ENCODE measurements around the gene NATD1. TPM values are rescaled to one million over a fixed set of nuclear protein-coding genes. Genes with fewer than 3 reads are reported as not detected.

NATD1 gene
- total and polyA plus RNA-seq, 4 donors = 1.4 to 24.5 (median 2.9) TPM

DNA sequence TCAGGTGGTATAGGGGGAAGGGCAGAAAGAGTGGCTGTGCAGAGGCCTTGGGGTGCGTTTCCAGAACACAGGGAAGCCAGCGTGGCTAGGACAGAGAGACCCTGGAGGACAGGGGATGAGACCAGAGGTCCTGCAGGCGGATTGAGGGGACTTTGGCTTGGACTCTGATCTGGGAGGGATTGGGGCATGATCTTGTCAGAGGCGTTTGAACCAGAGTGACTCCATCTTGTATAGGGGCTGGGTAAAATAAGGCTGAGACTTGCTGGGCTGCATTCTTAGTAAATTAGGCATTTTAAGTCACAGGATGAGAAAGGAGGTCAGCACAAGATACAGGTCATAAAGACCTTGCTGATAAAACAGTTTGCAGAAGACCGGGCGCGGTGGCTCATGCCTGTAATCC lies 5.4 kb upstream of the NATD1 start:
- WGBS = 96% methylated on average over 7 of the region's 7 CpGs
- Histone ChIP-seq H3K9me3 (ENCODE audit: control insufficient read depth in 4 of 4, low read length in 3 of 4) (no peaks in the 10 kb centered on the region), H3K4me3 (ENCODE audit: low read depth in 1 of 3, low read length in 3 of 3) (no peak overlapping the region), H3K36me3 (ENCODE audit: control insufficient read depth in 4 of 4, insufficient read depth in 3 of 4, low read depth in 1 of 4, low read length in 3 of 4) (no peaks in the 10 kb centered on the region), H3K9ac (ENCODE audit: low read depth in 1 of 2, low read length in 2 of 2) (no peak overlapping the region), H3K27ac (ENCODE audit: low read depth in 1 of 2, low read length in 2 of 2) (no peak overlapping the region), H3K27me3 (ENCODE audit: control insufficient read depth in 4 of 4, insufficient read depth in 4 of 4, low read length in 3 of 4) (no peaks in the 10 kb centered on the region), H3K4me1 (ENCODE audit: control insufficient read depth in 4 of 4, insufficient read depth in 4 of 4, low read length in 3 of 4) (peaks cover 2 to 4% (median 3%) of the 10 kb centered on the region in 4 donors)
- no peak for DNase-seq (ENCODE audit: low spot score)
- TF ChIP-seq, protein P1, sequence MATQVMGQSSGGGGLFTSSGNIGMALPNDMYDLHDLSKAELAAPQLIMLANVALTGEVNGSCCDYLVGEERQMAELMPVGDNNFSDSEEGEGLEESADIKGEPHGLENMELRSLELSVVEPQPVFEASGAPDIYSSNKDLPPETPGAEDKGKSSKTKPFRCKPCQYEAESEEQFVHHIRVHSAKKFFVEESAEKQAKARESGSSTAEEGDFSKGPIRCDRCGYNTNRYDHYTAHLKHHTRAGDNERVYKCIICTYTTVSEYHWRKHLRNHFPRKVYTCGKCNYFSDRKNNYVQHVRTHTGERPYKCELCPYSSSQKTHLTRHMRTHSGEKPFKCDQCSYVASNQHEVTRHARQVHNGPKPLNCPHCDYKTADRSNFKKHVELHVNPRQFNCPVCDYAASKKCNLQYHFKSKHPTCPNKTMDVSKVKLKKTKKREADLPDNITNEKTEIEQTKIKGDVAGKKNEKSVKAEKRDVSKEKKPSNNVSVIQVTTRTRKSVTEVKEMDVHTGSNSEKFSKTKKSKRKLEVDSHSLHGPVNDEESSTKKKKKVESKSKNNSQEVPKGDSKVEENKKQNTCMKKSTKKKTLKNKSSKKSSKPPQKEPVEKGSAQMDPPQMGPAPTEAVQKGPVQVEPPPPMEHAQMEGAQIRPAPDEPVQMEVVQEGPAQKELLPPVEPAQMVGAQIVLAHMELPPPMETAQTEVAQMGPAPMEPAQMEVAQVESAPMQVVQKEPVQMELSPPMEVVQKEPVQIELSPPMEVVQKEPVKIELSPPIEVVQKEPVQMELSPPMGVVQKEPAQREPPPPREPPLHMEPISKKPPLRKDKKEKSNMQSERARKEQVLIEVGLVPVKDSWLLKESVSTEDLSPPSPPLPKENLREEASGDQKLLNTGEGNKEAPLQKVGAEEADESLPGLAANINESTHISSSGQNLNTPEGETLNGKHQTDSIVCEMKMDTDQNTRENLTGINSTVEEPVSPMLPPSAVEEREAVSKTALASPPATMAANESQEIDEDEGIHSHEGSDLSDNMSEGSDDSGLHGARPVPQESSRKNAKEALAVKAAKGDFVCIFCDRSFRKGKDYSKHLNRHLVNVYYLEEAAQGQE (IDR thresholded peaks at IDR 0.05) = no peak
- TF ChIP-seq EGR1 (IDR thresholded peaks at IDR 0.05; ENCODE audit: low read depth in 2 of 2) (no peak), ZBTB33 (IDR thresholded peaks at IDR 0.05) (no peak), HNF4G (IDR thresholded peaks at IDR 0.05) (no peak), SP1 (IDR thresholded peaks at IDR 0.05) (no peak), NR2F2 (IDR thresholded peaks at IDR 0.05) (no peak), JUND (IDR thresholded peaks at IDR 0.05) (no peak), RAD21 (IDR thresholded peaks at IDR 0.05) (no peak), FOXA1 (IDR thresholded peaks at IDR 0.05) (no peak), FOXA2 (IDR thresholded peaks at IDR 0.05) (no peak), YY1 (IDR thresholded peaks at IDR 0.05) (no peak), HNF4A (conservative IDR thresholded peaks at IDR 0.05) (no peak)
- TF ChIP-seq, protein P2, sequence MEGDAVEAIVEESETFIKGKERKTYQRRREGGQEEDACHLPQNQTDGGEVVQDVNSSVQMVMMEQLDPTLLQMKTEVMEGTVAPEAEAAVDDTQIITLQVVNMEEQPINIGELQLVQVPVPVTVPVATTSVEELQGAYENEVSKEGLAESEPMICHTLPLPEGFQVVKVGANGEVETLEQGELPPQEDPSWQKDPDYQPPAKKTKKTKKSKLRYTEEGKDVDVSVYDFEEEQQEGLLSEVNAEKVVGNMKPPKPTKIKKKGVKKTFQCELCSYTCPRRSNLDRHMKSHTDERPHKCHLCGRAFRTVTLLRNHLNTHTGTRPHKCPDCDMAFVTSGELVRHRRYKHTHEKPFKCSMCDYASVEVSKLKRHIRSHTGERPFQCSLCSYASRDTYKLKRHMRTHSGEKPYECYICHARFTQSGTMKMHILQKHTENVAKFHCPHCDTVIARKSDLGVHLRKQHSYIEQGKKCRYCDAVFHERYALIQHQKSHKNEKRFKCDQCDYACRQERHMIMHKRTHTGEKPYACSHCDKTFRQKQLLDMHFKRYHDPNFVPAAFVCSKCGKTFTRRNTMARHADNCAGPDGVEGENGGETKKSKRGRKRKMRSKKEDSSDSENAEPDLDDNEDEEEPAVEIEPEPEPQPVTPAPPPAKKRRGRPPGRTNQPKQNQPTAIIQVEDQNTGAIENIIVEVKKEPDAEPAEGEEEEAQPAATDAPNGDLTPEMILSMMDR (IDR thresholded peaks at IDR 0.05; ENCODE audit: low read depth, low read length, missing input control) = no peak

DNA sequence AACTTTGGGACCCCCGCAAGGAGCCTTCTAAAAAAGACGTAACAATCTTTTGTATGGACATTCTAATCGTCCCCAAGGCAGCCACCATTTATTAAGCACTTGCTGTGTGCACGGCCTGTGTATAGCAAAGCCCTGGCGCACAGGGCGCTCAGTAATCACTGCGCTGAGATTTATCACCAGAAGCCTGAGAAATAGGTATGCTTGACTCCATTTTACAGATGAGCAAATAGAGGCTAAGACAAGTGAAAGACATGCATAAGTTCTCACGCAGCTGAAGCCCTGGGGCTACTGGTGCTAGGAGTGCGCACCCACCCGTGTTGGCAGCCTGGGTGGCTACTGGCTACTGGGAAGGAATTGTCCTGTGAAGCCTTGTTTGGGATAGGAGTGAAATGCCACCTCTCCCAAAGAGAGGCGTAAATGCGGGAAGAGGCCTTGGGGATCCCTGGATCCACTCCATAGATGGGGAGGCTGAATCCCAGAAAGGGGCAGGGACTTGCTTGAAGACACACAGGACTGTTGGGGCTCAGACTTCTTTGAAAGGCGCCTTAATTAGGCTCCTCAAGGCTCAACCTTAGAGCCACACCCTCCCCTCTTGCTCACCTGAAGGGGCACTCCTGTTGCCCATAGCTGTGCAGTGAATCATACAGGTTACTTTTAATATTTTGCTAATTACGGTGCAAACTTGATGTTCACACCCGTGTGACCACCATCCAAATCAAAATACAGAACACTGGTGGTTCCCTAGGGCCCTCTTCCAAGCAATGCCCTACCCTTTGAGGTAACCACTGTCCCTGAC lies 634 bp upstream of the NATD1 start:
- Histone ChIP-seq H3K27me3 (ENCODE audit: control insufficient read depth in 4 of 4, insufficient read depth in 4 of 4, low read length in 3 of 4) (no peaks in the 10 kb centered on the region), H3K9ac (ENCODE audit: low read depth in 1 of 2, low read length in 2 of 2) (peak overlapping the region in 1 of 2 donors; percentile 82), H3K36me3 (ENCODE audit: control insufficient read depth in 4 of 4, insufficient read depth in 3 of 4, low read depth in 1 of 4, low read length in 3 of 4) (no peaks in the 10 kb centered on the region), H3K4me3 (ENCODE audit: low read depth in 1 of 3, low read length in 3 of 3) (peak overlapping the region in 2 of 3 donors; percentile 63 to 89), H3K27ac (ENCODE audit: low read depth in 1 of 2, low read length in 2 of 2) (peak overlapping the region; percentile 53 to 72), H3K9me3 (ENCODE audit: control insufficient read depth in 4 of 4, low read length in 3 of 4) (no peaks in the 10 kb centered on the region), H3K4me1 (ENCODE audit: control insufficient read depth in 4 of 4, insufficient read depth in 4 of 4, low read length in 3 of 4) (peaks cover 5 to 13% (median 8%) of the 10 kb centered on the region in 4 donors)
- WGBS = 46% methylated on average over 15 of the region's 15 CpGs
- DNase-seq (ENCODE audit: low spot score) = no peak
- TF ChIP-seq, protein P2 (IDR thresholded peaks at IDR 0.05; ENCODE audit: low read depth, low read length, missing input control) = no peak
- TF ChIP-seq, protein P1 (IDR thresholded peaks at IDR 0.05) = no peak
- no peak for TF ChIP-seq NR2F2 (IDR thresholded peaks at IDR 0.05)
- TF ChIP-seq ZBTB33 (IDR thresholded peaks at IDR 0.05) = no peak
- no peak for TF ChIP-seq FOXA1 (IDR thresholded peaks at IDR 0.05)
- TF ChIP-seq RXRA (IDR thresholded peaks at IDR 0.05) = no peak
- no peak for TF ChIP-seq JUND (IDR thresholded peaks at IDR 0.05)
- TF ChIP-seq RAD21 (IDR thresholded peaks at IDR 0.05) = no peak
- TF ChIP-seq FOXA2 (IDR thresholded peaks at IDR 0.05) = no peak

Measured in liver (tissue), 9 donors.